Upper lobe of left lung (tissue), 6 donors: ENCODE data around the gene URGCP. TPM values are rescaled to one million over a fixed set of nuclear protein-coding genes. Genes with fewer than 3 reads are reported as not detected.

ENCODE experiments used
- ATAC-seq, 2 donors: fragments of 200-7000 bp; cut with Tn5 transposase; one replicate each; pipeline ENCODE4 v1.9.1; 2022; ENCODE audit warnings: mild to moderate bottlenecking in 2 of 2, moderate library complexity in 2 of 2; ENCODE audit not compliant: low FRiP score in 2 of 2
- DNase-seq, 2 donors: peaks; one replicate each; pipeline ENCODE4 v3.0.0-alpha.2; 2019 to 2020
- H3K27ac ChIP-seq, 4 donors: fragments of 200-600 bp; sonication (generic); one replicate each; pipeline ENCODE4 v1.5.1; 2016 to 2019
- H3K27me3 ChIP-seq, 4 donors: fragments of 200-600 bp; sonication (generic); one replicate each; pipeline ENCODE4 v1.5.1; 2017 to 2019
- H3K36me3 ChIP-seq, 4 donors: fragments of 200-600 bp; sonication (generic); one replicate each; pipeline ENCODE4 v1.5.1; 2016 to 2019
- H3K4me1 ChIP-seq, 4 donors: fragments of 200-600 bp; sonication (generic); one replicate each; pipeline ENCODE4 v1.5.1; 2018 to 2019
- H3K4me3 ChIP-seq, 4 donors: fragments of 200-600 bp; sonication (generic); one replicate each; pipeline ENCODE4 v1.5.1; 2017 to 2019; ENCODE audit warnings: mild to moderate bottlenecking in 2 of 4, moderate library complexity in 1 of 4
- H3K9me3 ChIP-seq, 4 donors: fragments of 200-600 bp; sonication (generic); one replicate each; pipeline ENCODE4 v1.5.1; 2018 to 2019
- EP300 ChIP-seq, 4 donors: sonication (generic); formaldehyde crosslinking; IDR thresholded peaks; one replicate each; pipeline ENCODE4 v1.5.1; 2017; ENCODE audit warnings: antibody characterized with exemption in 4 of 4, control low read depth in 2 of 4
- POLR2A ChIP-seq, 4 donors: fragments of 450-650 bp; IDR thresholded peaks; one replicate each; pipeline ENCODE4 v1.5.1; 2016 to 2017; ENCODE audit warnings: antibody characterized with exemption in 4 of 4, mild to moderate bottlenecking in 2 of 4
- POLR2AphosphoS5 ChIP-seq, 2 donors: sonication (generic); formaldehyde crosslinking; IDR thresholded peaks; one replicate each; pipeline ENCODE4 v1.5.1; 2017; ENCODE audit warnings: antibody characterized with exemption in 2 of 2
- WGBS, 2 donors: methylation state at CpG; one replicate each; pipeline ENCODE4 v1.1.5; 2017 to 2018; 5-methylcytosine and 5-hydroxymethylcytosine counted together
- total RNA-seq, 6 donors: library from RNA; depleted of rRNA in 4 of 6; stranded (reverse); fragments of >200 nt in 4 of 6; gene quantifications; one replicate each; pipeline versions ENCODE4 v1.1.0 to v1.2.1, GENCODE V29; 2016 to 2021
- TF ChIP-seq, protein P1 (sequence below), 6 experiments: fragments of 450-650 bp in 4 of 6; fragments of 200-600 bp in 2 of 6; sonication (generic) in 2 of 6; IDR thresholded peaks; one replicate each; pipeline ENCODE4 v1.5.1; 2016 to 2019; ENCODE audit warnings: antibody characterized with exemption in 6 of 6
- donor health status: DM: no; HTN: no; CAD: no; lungs with moderate emphysema.
- donor health status: DM: no; HTN: yes; CAD: no; lungs with severe emphysema.

Gene URGCP
- total RNA-seq, 6 donors from 2014 or later: 24.1 to 31.4 (median 29.4) TPM

DNA sequence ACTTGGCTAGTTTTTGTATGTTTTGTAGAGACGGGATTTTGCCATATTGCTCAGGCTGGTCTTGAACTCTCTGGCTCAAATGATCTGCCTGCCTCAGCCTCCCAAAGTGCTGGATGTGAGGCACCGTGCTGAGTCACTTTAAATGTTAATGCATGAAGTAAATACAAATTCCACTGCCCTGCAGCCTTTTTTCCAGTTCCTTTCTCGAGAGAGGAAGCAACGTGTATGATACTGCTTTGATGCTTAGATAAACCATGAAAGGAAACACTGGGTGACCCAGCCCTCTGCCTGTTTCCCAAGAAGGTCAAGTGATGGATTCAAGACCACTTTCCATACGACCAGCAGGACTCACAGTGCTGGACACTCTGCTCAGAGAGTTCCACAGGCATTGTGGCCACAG, 25.8 kb downstream of the URGCP start:
- WGBS, 2 donors: 60 to 66% methylated on average over 5 of the region's 5 CpGs
- DNase-seq: no peak
- H3K27ac ChIP-seq: peak overlapping the region in 2 of 4 donors; percentile 0 to 18
- H3K4me3 ChIP-seq: no peak overlapping the region
- H3K36me3 ChIP-seq: peaks cover 10 to 81% (median 59%) of the 10 kb centered on the region in 4 donors
- no peak for ATAC-seq
- H3K4me1 ChIP-seq: peaks cover 6 to 15% (median 10%) of the 10 kb centered on the region in 4 donors
- no peaks in the 10 kb centered on the region for H3K27me3 ChIP-seq
- no peak for TF ChIP-seq POLR2AphosphoS5 (IDR thresholded peaks at IDR 0.05)
- no peak for TF ChIP-seq EP300 (IDR thresholded peaks at IDR 0.05)
- no peak for TF ChIP-seq POLR2A (IDR thresholded peaks at IDR 0.05)
- TF ChIP-seq, protein P1, sequence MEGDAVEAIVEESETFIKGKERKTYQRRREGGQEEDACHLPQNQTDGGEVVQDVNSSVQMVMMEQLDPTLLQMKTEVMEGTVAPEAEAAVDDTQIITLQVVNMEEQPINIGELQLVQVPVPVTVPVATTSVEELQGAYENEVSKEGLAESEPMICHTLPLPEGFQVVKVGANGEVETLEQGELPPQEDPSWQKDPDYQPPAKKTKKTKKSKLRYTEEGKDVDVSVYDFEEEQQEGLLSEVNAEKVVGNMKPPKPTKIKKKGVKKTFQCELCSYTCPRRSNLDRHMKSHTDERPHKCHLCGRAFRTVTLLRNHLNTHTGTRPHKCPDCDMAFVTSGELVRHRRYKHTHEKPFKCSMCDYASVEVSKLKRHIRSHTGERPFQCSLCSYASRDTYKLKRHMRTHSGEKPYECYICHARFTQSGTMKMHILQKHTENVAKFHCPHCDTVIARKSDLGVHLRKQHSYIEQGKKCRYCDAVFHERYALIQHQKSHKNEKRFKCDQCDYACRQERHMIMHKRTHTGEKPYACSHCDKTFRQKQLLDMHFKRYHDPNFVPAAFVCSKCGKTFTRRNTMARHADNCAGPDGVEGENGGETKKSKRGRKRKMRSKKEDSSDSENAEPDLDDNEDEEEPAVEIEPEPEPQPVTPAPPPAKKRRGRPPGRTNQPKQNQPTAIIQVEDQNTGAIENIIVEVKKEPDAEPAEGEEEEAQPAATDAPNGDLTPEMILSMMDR (IDR thresholded peaks at IDR 0.05): no peak
- no peaks in the 10 kb centered on the region for H3K9me3 ChIP-seq

GRCh38 chr7:43879477-43879876, 26.9 kb downstream of the URGCP start:
- TF ChIP-seq POLR2A (IDR thresholded peaks at IDR 0.05): no peak
- TF ChIP-seq, protein P1 (IDR thresholded peaks at IDR 0.05): no peak
- no peak for TF ChIP-seq EP300 (IDR thresholded peaks at IDR 0.05)
- no peak for TF ChIP-seq POLR2AphosphoS5 (IDR thresholded peaks at IDR 0.05)
- 74 to 89% methylated on average over 2 of the region's 2 CpGs for WGBS, 2 donors
- H3K27ac ChIP-seq: peak overlapping the region in 2 of 4 donors; percentile 39 to 51
- DNase-seq: no peak
- H3K36me3 ChIP-seq: peaks cover 10 to 79% (median 57%) of the 10 kb centered on the region in 4 donors
- no peaks in the 10 kb centered on the region for H3K27me3 ChIP-seq
- no peak overlapping the region for H3K4me3 ChIP-seq
- H3K9me3 ChIP-seq: no peaks in the 10 kb centered on the region
- no peak for ATAC-seq
- H3K4me1 ChIP-seq: peaks cover 6 to 15% (median 10%) of the 10 kb centered on the region in 4 donors

- Histone ChIP-seq H3K4me3 (no peak overlapping the region), H3K9me3 (no peaks in the 10 kb centered on the region), H3K36me3 (peaks cover 10 to 75% (median 52%) of the 10 kb centered on the region in 4 donors), H3K27me3 (no peaks in the 10 kb centered on the region), H3K4me1 (peaks cover 6 to 15% (median 10%) of the 10 kb centered on the region in 4 donors), H3K27ac (peak overlapping the region in 2 of 4 donors; percentile 39 to 51)
- WGBS, 2 donors: 63 to 75% methylated on average over 2 to 5 of the region's 5 CpGs
- no peak for DNase-seq
- TF ChIP-seq POLR2A (IDR thresholded peaks at IDR 0.05) (no peak), EP300 (IDR thresholded peaks at IDR 0.05) (no peak), POLR2AphosphoS5 (IDR thresholded peaks at IDR 0.05) (no peak)
- TF ChIP-seq, protein P1 (IDR thresholded peaks at IDR 0.05): no peak
- no peak for ATAC-seq
Observed at GRCh38 chr7:43878867-43879266, 27.5 kb downstream of the URGCP start.

GRCh38 chr7:43877968-43878864, 28.2 kb downstream of the URGCP start:
- TF ChIP-seq POLR2A (IDR thresholded peaks at IDR 0.05) (no peak), EP300 (IDR thresholded peaks at IDR 0.05) (no peak), POLR2AphosphoS5 (IDR thresholded peaks at IDR 0.05) (no peak)
- TF ChIP-seq, protein P1 (IDR thresholded peaks at IDR 0.05): no peak
- Histone ChIP-seq H3K9me3 (no peaks in the 10 kb centered on the region), H3K4me1 (peaks cover 6 to 15% (median 12%) of the 10 kb centered on the region in 4 donors), H3K27ac (peak overlapping the region in 2 of 4 donors; percentile 39 to 51), H3K36me3 (peaks cover 10 to 72% (median 51%) of the 10 kb centered on the region in 4 donors), H3K27me3 (no peaks in the 10 kb centered on the region), H3K4me3 (no peak overlapping the region)
- peak in 1 of 2 donors; percentile 60 for DNase-seq
- no peak for ATAC-seq
- WGBS, 2 donors: 87 to 91% methylated on average over 25 to 38 of the region's 38 CpGs
